ENCODE measurements around the gene CDKAL1.

DNA sequence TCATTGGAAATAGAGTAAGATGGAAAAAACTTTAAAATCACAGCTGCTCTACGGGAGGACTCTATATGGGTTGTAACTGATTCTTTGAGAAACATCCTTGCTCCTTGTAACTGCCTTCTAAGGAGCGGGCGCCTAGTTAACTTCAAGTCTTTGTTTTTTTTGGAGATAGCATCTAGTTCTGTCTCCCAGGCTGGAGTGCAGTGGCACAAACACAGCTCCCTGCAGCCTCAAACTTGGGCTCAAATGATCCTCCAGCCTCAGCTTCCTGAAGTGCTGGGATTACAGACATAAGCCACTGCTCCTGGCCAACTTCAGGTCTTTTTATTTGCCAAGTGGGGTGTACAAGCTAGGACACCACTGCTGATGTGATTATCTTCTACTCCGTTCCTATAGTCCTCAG, 552.9 kb downstream of the CDKAL1 start:
- TF ChIP-seq, protein P1, sequence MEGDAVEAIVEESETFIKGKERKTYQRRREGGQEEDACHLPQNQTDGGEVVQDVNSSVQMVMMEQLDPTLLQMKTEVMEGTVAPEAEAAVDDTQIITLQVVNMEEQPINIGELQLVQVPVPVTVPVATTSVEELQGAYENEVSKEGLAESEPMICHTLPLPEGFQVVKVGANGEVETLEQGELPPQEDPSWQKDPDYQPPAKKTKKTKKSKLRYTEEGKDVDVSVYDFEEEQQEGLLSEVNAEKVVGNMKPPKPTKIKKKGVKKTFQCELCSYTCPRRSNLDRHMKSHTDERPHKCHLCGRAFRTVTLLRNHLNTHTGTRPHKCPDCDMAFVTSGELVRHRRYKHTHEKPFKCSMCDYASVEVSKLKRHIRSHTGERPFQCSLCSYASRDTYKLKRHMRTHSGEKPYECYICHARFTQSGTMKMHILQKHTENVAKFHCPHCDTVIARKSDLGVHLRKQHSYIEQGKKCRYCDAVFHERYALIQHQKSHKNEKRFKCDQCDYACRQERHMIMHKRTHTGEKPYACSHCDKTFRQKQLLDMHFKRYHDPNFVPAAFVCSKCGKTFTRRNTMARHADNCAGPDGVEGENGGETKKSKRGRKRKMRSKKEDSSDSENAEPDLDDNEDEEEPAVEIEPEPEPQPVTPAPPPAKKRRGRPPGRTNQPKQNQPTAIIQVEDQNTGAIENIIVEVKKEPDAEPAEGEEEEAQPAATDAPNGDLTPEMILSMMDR (IDR thresholded peaks at IDR 0.05) = no peak
- no peak for TF ChIP-seq POLR2A (IDR thresholded peaks at IDR 0.05)
